H9 (cell line): Measurements from ENCODE around the gene MRPL36. TPM values are rescaled to one million over a fixed set of nuclear protein-coding genes. Genes with fewer than 3 reads are reported as not detected.
A peak's percentile ranks its signal among the peaks of the same experiment; 100 is the strongest.

Experiments used
- DNase-seq: peaks from one replicate; pipeline ENCODE4 v3.0.0-alpha.2; 2017
- H2AFZ ChIP-seq: one replicate; pipeline ENCODE4 v1.6.1; 2013; ENCODE audit warnings: mild to moderate bottlenecking, low read length, control low read depth, moderate library complexity
- H2AK5ac ChIP-seq: 2 replicates; pipeline ENCODE4 v1.6.1; 2013; ENCODE audit warnings: low read length, control low read depth, mixed read lengths; ENCODE audit not compliant: insufficient read length
- H2BK120ac ChIP-seq: one replicate; pipeline ENCODE4 v1.6.1; 2013; ENCODE audit warnings: low read depth, mild to moderate bottlenecking, low read length, control low read depth, inconsistent platforms; ENCODE audit not compliant: poor library complexity, severe bottlenecking
- H2BK12ac ChIP-seq: 2 replicates; pipeline ENCODE4 v1.6.1; 2013; ENCODE audit warnings: low read length, control low read depth, mixed read lengths, low read depth; ENCODE audit not compliant: insufficient read length
- H2BK15ac ChIP-seq: 2 replicates; pipeline ENCODE4 v1.6.1; 2013; ENCODE audit warnings: low read depth, low read length, control low read depth
- H2BK20ac ChIP-seq: one replicate; pipeline ENCODE4 v1.6.1; 2013; ENCODE audit warnings: low read depth, mild to moderate bottlenecking, low read length, control low read depth, inconsistent platforms; ENCODE audit not compliant: poor library complexity, severe bottlenecking
- H2BK5ac ChIP-seq: 2 replicates; pipeline ENCODE4 v1.6.1; 2013; ENCODE audit warnings: low read length, control low read depth, mixed read lengths; ENCODE audit not compliant: insufficient read length
- H3K14ac ChIP-seq: 2 replicates; pipeline ENCODE4 v1.6.1; 2013; ENCODE audit warnings: low read length, control low read depth; ENCODE audit not compliant: insufficient read depth
- H3K18ac ChIP-seq: 2 replicates; pipeline ENCODE4 v1.6.1; 2013; ENCODE audit warnings: low read depth, mild to moderate bottlenecking, mixed read lengths, low read length, control low read depth; ENCODE audit not compliant: insufficient read length
- H3K23ac ChIP-seq: 2 replicates; pipeline ENCODE4 v1.6.1; 2013; ENCODE audit warnings: low read length, control low read depth, mixed read lengths, low read depth; ENCODE audit not compliant: insufficient read length
- H3K23me2 ChIP-seq: 2 replicates; pipeline ENCODE4 v1.6.1; 2013; ENCODE audit warnings: low read depth, mild to moderate bottlenecking, mixed read lengths, low read length, control low read depth; ENCODE audit not compliant: insufficient read length, poor library complexity, severe bottlenecking
- H3K27ac ChIP-seq: 2 replicates; pipeline ENCODE4 v1.5.1; 2013; ENCODE audit warnings: low read length, control low read depth, mixed read lengths, low read depth; ENCODE audit not compliant: insufficient read length
- H3K27me3 ChIP-seq: 2 replicates; pipeline ENCODE4 v1.6.1; 2013; ENCODE audit warnings: low read length, control low read depth, inconsistent platforms; ENCODE audit not compliant: insufficient read depth
- H3K4ac ChIP-seq: 2 replicates; pipeline ENCODE4 v1.6.1; 2013; ENCODE audit warnings: low read depth, mild to moderate bottlenecking, control low read depth, inconsistent platforms, low read length, moderate library complexity
- H3K4me1 ChIP-seq: 2 replicates; pipeline ENCODE4 v1.6.1; 2013; ENCODE audit warnings: low read length, control low read depth, inconsistent platforms; ENCODE audit not compliant: insufficient read depth
- H3K4me2 ChIP-seq: 2 replicates; pipeline ENCODE4 v1.6.1; 2013; ENCODE audit warnings: low read length, control low read depth, mixed read lengths; ENCODE audit not compliant: insufficient read length, insufficient read depth
- H3K56ac ChIP-seq: 2 replicates; pipeline ENCODE4 v1.6.1; 2013; ENCODE audit warnings: low read depth, mild to moderate bottlenecking, mixed read lengths, low read length, control low read depth; ENCODE audit not compliant: insufficient read length
- H3K79me1 ChIP-seq: 2 replicates; pipeline ENCODE4 v1.6.1; 2013; ENCODE audit warnings: low read depth, mild to moderate bottlenecking, moderate library complexity, low read length, control low read depth, inconsistent platforms; ENCODE audit not compliant: insufficient read depth, poor library complexity, severe bottlenecking
- H3K79me2 ChIP-seq: 2 replicates; pipeline ENCODE4 v1.6.1; 2013; ENCODE audit warnings: low read length, control low read depth, inconsistent platforms; ENCODE audit not compliant: insufficient read depth
- H3K9ac ChIP-seq: 2 replicates; pipeline ENCODE4 v1.6.1; 2013; ENCODE audit warnings: low read length, control low read depth, mixed read lengths; ENCODE audit not compliant: insufficient read length; ENCODE audit errors: extremely low read depth
- H3K9me3 ChIP-seq: one replicate; pipeline ENCODE4 v1.6.1; 2013; ENCODE audit warnings: low read depth, low read length, inconsistent platforms; ENCODE audit not compliant: control insufficient read depth
- H3T11ph ChIP-seq: one replicate; pipeline ENCODE4 v1.6.1; 2013; ENCODE audit warnings: mild to moderate bottlenecking, low read length, control low read depth, inconsistent platforms
- H4K20me1 ChIP-seq: one replicate; pipeline ENCODE4 v1.6.1; 2013; ENCODE audit not compliant: control insufficient read depth, insufficient read length, insufficient read depth
- H4K5ac ChIP-seq: 2 replicates; pipeline ENCODE4 v1.6.1; 2013; ENCODE audit warnings: low read depth, mild to moderate bottlenecking, mixed read lengths, low read length, control low read depth; ENCODE audit not compliant: insufficient read length
- H4K8ac ChIP-seq: replicated peaks from 2 replicates; pipeline ENCODE4 v1.6.1; 2013; ENCODE audit warnings: low read length, control low read depth, mixed read lengths, low read depth; ENCODE audit not compliant: insufficient read length
- H4K91ac ChIP-seq: 2 replicates; pipeline ENCODE4 v1.6.1; 2013; ENCODE audit warnings: low read depth, mild to moderate bottlenecking, moderate library complexity, mixed read lengths, low read length, control low read depth; ENCODE audit not compliant: insufficient read length
- H3K27ac Mint-ChIP-seq, 3 experiments: 2 replicates in 2 of 3; 3 replicates in 1 of 3; pipeline ENCODE4 v1.8.0; 2020 to 2021; ENCODE audit warnings: mixed read lengths in 3 of 3, mild to moderate bottlenecking in 1 of 3, moderate library complexity in 1 of 3
- H3K27me3 Mint-ChIP-seq: 2 replicates; pipeline ENCODE4 v1.8.0; 2021; ENCODE audit warnings: low read depth, mild to moderate bottlenecking, moderate library complexity, mixed read lengths
- H3K36me3 Mint-ChIP-seq, 3 experiments: 2 replicates in 2 of 3; 3 replicates in 1 of 3; pipeline ENCODE4 v1.8.0; 2020 to 2021; ENCODE audit warnings: low read depth in 3 of 3, mixed read lengths in 3 of 3; ENCODE audit not compliant: insufficient read depth in 1 of 3
- H3K4me1 Mint-ChIP-seq, 2 experiments: 2 replicates each; pipeline ENCODE4 v1.8.0; 2020; ENCODE audit warnings: mixed read lengths in 2 of 2
- H3K4me3 Mint-ChIP-seq, 2 experiments: 2 replicates in 1 of 2; 3 replicates in 1 of 2; pipeline ENCODE4 v1.8.0; 2020 to 2021; ENCODE audit warnings: mild to moderate bottlenecking in 2 of 2, mixed read lengths in 2 of 2, moderate library complexity in 1 of 2
- H3K9me3 Mint-ChIP-seq, 2 experiments: 2 replicates in 1 of 2; 3 replicates in 1 of 2; pipeline ENCODE4 v1.8.0; 2020; ENCODE audit warnings: mild to moderate bottlenecking in 2 of 2, mixed read lengths in 2 of 2, moderate library complexity in 1 of 2
- WGBS: extraction: QIAGEN DNeasy Blood & Tissue Kit; methylation state at CpG from one replicate; pipeline ENCODE4 v1.1.7; 2013; ENCODE audit warnings: missing lambda C conversion rate, low lambda C conversion rate, mixed read lengths; ENCODE audit not compliant: insufficient read length; ENCODE audit errors: extremely low coverage; 5-methylcytosine and 5-hydroxymethylcytosine counted together
- total RNA-seq: library from RNA; stranded (reverse); gene quantifications from 2 replicates; pipeline ENCODE4 v1.2.1, GENCODE V29; 2021
- TF ChIP-seq, protein P1 (sequence below): fragments of 200-600 bp; sonication (generic); conservative IDR thresholded peaks from 3 replicates; pipeline ENCODE4 v1.8.0; 2021; ENCODE audit warnings: antibody characterized with exemption, mild to moderate bottlenecking

MRPL36 gene
- total RNA-seq, 1 experiment from 2014 or later: 67.3 TPM

DNA sequence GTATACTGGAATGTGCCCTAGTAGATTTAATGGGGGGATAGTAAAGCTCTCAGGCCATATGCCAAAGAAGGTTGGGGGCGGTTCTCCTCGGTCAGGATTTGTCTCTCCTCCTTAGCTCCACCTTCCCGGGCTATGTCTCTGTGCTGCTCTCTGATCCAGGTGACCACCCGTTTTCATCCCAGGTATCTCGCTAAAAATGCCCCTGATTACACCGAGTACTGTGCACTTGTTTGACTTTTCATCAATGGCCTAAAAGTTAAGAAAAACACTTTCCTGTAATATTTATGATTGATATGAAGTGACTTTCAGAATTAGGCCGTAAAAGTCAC, 2.3 kb upstream of the MRPL36 start:
- Histone ChIP-seq H4K20me1 (no peaks in the 10 kb centered on the region), H3K9me3 (no peaks in the 10 kb centered on the region), H3K27ac (no peak overlapping the region), H4K5ac (no peak overlapping the region), H3K23me2 (peaks cover 14% of the 10 kb centered on the region), H3K23ac (no peak overlapping the region), H2BK5ac (no peak overlapping the region), H3K4ac (no peak overlapping the region), H2BK15ac (no peak overlapping the region), H4K8ac (no peak overlapping the region), H3K9ac (peak overlapping the region; percentile 95), H2AK5ac (no peak overlapping the region), H3K27me3 (no peaks in the 10 kb centered on the region), H4K91ac (no peak overlapping the region), H3K56ac (no peak overlapping the region), H3K79me1 (peaks cover 6% of the 10 kb centered on the region), H2BK20ac (no peak overlapping the region), H3T11ph (no peak overlapping the region), H2BK12ac (no peak overlapping the region), H2BK120ac (no peak overlapping the region), H3K79me2 (peaks cover 14% of the 10 kb centered on the region; the same call in 1 of the 2 replicates), H3K4me2 (peak overlapping the region; percentile 99), H3K18ac (no peak overlapping the region), H3K4me1 (no peaks in the 10 kb centered on the region), H2AFZ (no peak overlapping the region), H3K14ac (no peak overlapping the region)
- Mint-ChIP-seq H3K4me3 (peak overlapping the region; percentile 95 to 96), H3K4me1 (peaks cover 22% of the 10 kb centered on the region in 2 experiments), H3K36me3 (peaks cover 50 to 67% (median 62%) of the 10 kb centered on the region in 3 experiments), H3K27ac (peak overlapping the region in 2 of 3 experiments; percentile 57 to 81; a peak in 4 of 7 replicates), H3K9me3 (peaks cover 0 to 3% of the 10 kb centered on the region in 2 experiments; a peak in 1 of 5 replicates), H3K27me3 (no peaks in the 10 kb centered on the region)
- DNase-seq: peak; percentile 47
- WGBS: no CpG with 5 or more reads among the region's 7 CpGs
- TF ChIP-seq, protein P1, sequence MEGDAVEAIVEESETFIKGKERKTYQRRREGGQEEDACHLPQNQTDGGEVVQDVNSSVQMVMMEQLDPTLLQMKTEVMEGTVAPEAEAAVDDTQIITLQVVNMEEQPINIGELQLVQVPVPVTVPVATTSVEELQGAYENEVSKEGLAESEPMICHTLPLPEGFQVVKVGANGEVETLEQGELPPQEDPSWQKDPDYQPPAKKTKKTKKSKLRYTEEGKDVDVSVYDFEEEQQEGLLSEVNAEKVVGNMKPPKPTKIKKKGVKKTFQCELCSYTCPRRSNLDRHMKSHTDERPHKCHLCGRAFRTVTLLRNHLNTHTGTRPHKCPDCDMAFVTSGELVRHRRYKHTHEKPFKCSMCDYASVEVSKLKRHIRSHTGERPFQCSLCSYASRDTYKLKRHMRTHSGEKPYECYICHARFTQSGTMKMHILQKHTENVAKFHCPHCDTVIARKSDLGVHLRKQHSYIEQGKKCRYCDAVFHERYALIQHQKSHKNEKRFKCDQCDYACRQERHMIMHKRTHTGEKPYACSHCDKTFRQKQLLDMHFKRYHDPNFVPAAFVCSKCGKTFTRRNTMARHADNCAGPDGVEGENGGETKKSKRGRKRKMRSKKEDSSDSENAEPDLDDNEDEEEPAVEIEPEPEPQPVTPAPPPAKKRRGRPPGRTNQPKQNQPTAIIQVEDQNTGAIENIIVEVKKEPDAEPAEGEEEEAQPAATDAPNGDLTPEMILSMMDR: no peak
